Activated CD8-positive, alpha-beta memory T cell treated with anti-CD3 and anti-CD28 coated beads, Interleukin-2, amount 50 U/mL, for 1 hour (primary cell): Measurements from ENCODE around the gene STAT3.
"Not testable (repeated sequence)": the region's sequence is repeated elsewhere in the genome, so short reads cannot be mapped to it uniquely, and the experiment has no call there.

Experiments
- DNase-seq: peaks from one replicate; pipeline ENCODE4 v3.0.0-alpha.2; 2020; ENCODE audit errors: extremely low read depth

STAT3 gene

DNA sequence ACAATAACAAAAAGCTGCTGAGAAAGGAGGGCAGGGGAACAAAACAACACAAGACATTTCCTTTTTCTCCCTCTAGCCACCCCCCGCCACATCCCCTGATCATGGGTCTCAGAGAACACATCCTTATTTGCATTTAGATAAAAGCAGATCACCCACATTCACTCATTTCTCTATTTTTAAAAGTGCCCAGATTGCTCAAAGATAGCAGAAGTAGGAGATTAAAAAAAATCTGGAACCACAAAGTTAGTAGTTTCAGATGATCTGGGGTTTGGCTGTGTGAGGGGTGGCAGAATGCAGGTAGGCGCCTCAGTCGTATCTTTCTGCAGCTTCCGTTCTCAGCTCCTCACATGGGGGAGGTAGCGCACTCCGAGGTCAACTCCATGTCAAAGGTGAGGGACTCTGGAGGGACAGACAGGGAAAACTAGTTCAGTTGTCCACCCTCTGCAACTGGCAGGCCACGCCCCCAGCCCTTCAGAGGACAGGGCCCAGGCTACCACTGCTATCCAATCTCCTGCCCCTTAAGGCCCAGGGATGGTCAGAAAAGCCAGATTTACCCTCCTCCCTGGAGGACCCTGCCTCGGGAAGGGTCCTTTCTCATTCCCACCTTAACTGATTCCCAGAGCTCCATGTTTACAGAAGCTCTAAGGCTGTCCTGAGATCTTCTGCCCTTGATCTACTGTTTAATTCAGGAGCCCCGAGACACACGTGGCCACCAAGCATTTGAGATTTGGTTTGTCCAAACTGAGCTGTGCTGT is 72.7 kb downstream of the STAT3 start:
- no peak for DNase-seq

DNA sequence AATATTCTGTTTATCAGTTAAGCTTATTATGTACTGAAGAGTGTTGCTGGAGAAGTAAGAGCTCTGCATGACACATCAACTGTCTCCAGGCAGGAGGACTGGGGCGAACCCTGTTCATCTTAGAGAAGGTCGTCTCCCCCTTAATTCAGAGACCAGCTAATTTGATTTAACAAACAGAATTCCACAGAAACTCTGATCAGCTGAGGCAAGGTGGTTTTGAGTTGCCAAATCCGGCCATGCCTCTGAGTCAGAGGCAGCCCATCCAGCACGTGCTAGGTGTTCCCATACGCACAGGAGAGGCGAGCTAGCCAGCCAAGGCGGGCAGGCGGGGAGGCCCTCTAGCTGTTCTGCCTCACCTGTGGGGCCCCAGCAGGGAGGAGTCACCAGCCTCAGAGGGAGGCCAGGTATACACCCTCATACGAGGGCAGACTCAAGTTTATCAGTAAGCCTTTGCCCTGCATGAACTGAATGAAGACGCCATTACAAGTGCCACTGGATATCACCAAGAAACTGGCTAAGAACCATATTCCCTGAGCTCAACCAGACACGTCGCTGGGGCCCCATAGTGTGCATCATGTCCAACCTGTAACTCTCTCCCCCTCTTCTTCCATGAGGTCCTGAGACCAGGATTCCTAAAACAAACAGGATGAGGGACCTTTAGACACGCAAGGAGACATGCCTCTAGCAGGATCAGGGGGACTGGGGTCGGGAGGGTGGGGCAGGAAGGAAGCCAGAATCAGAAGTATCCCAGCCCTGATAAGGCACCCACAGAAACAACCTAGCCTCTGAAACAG is 74.3 kb downstream of the STAT3 start:
- DNase-seq, result no peak

DNA sequence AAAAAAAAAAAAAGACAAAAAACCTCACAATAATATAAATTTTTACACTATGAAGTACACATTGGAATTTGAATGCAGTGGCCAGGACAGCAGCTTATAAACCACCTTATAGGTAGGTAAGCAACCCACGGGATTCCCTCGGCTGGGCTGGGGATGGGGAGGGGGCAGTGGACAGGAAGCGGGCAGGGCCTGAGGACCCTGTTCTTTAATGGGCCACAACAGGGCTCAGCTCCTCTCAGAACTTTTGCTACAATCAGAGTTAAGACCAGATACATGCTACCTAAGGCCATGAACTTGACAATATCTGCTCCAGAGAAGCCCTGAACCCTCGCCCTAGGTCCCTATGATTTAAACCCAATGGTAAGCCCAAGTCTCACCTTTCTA is 74.9 kb downstream of the STAT3 start:
- DNase-seq, result no peak

DNA sequence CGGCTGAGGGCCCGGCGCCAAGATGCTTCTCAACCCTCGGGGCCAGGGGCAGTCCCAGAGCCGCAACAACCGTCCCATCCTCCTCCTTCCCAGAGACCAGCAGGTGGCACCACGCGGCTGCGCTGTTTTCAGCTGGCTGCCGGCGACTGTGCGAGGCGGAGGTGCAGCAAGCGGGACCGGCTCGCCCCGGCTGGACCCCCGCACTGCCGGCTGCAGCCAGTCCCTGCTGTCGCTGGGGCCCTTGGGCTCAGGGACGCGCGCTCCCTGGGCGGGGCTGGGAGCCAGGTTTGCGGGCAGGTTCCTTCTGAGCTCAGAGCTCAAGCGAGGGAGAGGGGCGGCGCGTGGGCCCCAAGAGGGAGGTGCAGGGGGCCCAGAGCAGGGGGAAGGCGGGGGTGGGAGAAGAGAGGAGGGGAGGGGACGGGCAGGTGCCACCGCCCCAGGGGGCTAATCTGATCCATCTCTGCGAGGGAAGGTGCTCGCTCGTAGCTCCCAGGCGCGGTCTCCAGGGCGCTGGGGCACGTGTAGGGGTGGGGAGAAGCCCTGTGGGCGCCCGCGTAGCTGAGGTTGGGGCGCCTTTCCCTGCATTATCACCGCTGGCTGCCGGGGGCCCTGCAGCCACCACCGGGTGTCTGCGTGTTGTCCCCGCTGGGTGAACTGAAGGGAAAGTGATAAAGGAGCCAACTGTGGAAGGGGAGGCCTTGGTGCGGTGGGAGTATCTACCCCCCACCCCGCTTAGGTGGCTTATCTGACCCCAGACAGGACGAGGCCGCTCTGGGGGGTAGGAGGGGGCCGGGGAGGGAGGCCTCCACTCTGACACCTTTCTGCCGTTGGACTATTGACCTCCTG is 75.7 kb downstream of the STAT3 start:
- DNase-seq, result no peak

DNA sequence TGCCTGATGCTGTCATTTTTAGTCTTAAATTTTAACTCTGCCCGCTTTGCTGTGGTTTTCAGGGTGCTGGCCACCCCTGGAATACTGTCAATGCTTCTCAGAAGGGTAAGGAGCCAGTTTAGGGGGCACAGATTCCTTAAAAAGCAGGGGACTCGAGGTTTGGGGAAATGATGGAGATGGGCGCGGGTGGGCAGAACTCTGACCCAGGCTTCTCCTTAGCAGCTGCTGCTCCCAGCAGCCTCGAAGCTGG is 76.3 kb downstream of the STAT3 start:
- DNase-seq, result no peak

DNA sequence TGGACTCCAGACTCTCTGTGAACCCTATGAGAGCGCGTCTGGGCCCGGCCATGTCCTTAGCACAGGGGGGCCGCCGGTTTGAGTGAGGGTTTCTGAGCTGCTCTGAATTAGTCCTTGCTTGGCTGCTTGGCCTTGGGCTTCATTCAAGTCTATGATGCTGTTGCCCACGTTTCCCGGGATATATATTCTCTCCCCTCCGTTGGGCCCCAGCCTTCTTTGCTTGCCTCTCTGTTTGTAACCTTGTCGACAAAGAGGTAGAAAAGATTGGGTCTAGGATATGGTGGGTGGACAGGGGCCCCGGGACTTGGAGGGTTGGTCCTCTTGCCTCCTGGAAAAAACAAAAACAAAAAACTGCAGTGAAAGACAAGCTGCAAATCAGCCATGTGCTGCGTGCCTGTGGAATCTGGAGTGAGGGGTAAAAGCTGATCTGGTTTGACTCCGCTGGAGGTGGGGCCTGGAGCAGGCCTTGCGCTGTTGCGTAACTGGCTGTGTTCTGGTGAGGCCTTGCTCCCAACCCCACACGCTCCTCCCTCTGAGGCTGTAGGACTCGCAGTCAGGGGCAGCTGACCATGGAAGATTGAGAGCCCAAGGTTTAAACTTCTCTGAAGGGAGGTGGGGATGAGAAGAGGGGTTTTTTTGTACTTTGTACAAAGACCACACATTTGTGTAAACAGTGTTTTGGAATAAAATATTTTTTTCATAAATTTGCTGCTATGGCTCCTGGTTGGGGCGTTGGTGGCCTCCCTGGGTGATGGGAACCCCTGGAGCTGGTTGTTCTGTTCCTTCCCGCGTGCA is 76.8 kb downstream of the STAT3 start:
- DNase-seq, result no peak

DNA sequence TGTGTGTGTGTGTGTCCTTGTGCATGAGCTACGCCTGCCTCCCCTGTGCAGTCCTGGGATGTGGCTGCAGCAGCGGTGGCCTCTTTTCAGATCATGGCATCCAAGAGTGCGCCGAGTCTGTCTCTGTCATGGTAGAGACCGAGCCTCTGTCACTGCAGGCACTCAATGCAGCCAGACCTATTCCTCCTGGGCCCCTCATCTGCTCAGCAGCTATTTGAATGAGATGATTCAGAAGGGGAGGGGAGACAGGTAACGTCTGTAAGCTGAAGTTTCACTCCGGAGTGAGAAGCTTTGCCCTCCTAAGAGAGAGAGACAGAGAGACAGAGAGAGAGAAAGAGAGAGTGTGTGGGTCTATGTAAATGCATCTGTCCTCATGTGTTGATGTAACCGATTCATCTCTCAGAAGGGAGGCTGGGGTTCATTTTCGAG is 77.4 kb downstream of the STAT3 start:
- DNase-seq, result no peak

DNA sequence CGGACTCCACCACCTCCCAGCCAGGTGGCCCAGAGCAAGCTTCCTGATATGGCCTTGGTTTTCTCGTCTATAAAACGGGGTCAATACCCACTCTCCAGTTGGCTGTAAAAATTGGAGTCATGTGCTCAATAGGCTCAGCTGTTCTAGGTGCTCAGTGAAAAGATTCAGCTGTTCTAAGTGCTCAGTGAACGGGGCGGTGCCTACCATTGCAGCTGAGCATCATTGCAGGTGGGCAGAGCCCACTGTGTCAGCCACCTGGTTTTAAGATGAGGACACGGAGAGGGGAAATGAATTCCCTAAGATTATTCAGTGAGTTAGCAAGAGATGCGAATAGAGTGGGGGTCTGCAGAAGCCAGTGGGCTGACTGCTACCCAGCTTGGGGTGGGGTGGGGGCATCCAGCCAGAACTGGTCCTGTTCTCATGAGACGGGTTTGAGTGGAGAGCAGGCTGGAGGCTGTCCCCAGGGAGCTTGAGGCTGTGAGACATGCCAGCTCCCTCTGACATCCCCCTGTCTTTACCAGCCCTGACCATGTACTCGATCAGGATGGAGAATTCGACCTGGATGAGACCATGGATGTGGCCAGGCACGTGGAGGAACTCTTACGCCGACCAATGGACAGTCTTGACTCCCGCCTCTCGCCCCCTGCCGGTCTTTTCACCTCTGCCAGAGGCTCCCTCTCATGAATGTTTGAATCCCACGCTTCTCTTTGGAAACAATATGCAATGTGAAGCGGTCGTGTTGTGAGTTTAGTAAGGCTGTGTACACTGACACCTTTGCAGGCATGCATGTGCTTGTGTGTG is 78.1 kb downstream of the STAT3 start:
- no peak for DNase-seq

DNA sequence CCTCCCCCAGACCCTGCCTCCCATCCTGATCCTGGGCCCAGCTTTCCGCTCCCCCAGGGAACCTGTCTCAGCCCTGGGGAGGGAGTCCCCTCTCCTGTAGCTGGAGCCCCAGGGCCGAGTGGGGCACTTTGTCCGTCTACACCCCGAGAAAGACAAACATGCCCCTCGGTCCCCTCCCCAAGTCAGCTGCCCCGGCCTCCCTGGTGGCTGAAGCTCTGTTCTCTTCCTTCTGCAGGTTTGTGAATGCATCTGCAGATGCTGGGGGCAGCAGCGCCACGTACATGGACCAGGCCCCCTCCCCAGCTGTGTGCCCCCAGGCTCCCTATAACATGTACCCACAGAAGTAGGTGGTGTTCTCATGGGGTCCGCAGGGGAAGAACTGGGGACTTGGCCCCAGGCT is 79.1 kb downstream of the STAT3 start:
- no peak for DNase-seq

DNA sequence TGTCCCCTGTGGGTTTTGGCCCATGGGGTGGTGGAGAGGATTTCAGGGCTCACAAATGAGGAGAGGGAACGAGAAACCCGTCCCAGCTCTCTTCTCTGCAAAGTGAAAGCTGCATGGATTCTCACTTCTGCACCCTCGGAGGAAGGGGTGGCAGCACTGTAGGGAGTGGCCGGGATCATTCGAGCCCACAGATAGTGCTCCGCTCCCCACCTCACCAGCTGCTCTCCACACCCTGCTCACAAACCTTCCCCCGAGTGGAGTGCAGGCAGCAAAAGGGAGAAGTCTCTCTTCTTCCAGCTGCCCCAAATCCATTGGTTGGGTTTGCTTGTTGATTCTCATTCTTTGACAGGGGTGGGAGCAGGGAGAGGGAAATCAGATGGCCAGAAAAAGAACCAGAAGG is 79.8 kb downstream of the STAT3 start:
- no peak for DNase-seq

DNA sequence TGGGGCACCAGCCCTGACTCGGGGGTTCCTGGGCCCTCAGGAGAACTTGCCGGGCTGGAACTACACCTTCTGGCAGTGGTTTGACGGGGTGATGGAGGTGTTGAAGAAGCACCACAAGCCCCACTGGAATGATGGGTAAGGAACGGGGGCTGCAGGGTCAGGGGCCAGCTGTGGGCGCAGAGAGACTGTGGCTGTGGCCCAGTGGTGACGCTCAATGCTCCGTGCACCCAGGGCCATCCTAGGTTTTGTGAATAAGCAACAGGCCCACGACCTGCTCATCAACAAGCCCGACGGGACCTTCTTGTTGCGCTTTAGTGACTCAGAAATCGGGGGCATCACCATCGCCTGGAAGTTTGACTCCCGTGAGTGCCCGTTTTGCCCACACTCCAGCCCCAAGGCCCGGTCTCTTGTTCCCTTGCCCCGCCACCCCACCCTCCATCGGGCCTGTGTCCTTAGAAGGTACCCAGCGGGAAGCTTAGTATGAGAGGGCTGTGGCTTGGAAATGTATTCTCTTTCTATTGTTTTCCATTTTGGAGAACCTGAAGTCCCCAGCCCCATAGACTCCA is 80.8 kb downstream of the STAT3 start:
- DNase-seq, result no peak

DNA sequence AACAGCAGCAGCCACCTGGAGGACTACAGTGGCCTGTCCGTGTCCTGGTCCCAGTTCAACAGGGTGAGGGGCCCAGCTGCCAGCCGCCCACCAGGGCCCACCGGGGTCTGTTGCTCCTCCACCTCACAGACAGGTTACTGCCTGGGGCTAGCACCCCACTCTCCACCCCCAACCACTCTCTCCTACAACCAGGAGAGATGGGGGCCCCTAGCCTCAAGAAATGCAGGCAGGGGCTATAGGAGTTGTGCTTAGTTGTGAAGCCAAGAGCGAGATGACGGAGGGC is 81.9 kb downstream of the STAT3 start:
- DNase-seq, result no peak

DNA sequence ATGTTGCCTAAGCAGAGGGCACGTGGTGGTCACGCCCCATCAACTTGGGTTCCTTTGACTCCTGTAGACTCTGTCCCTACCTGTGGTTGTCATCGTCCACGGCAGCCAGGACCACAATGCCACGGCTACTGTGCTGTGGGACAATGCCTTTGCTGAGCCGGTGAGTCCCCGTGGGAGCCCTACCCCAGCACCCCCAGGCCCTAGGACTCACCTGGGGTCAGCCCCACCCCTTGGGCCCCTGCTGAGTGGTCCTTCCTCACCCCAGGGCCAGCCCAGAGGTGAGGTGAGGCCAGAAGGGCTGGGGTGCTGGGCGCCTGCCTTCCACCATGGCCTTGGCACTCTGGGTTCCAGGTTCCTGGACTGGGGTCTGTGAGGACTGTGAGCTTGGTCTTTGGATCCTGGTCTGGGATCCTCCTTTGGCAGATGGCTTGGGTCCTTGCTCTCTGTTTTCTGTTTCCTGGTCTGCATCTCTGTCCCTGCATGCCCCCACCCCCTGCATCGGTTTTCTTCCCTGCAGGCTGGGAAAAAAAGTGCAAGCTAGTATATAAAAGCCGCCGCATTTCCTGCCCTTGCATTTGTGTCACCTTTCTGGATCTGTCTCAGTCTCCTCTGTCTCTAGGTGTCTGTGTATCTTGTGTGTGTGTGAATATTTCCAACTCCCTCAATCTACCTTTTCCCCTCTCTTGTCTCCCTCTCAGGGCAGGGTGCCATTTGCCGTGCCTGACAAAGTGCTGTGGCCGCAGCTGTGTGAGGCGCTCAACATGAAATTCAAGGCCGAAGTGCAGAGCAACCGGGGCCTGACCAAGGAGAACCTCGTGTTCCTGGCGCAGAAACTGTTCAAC is 82.5 kb downstream of the STAT3 start:
- DNase-seq, result no peak

DNA sequence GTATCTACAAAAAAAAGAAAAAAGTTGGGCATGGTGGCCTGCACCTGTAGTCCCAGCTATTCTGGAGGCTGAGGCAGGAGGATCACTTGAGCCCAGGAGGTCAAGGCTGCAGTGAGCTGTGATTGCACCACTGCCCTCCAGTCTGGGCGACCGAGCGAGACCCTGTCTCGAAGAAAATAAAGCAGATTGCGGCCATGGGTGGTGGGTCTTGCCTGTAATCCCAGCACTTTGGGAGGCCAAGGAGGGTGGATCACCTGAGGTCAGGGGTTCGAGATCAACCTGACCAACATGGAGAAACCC is 83.3 kb downstream of the STAT3 start:
- not testable (repeated sequence) for DNase-seq

DNA sequence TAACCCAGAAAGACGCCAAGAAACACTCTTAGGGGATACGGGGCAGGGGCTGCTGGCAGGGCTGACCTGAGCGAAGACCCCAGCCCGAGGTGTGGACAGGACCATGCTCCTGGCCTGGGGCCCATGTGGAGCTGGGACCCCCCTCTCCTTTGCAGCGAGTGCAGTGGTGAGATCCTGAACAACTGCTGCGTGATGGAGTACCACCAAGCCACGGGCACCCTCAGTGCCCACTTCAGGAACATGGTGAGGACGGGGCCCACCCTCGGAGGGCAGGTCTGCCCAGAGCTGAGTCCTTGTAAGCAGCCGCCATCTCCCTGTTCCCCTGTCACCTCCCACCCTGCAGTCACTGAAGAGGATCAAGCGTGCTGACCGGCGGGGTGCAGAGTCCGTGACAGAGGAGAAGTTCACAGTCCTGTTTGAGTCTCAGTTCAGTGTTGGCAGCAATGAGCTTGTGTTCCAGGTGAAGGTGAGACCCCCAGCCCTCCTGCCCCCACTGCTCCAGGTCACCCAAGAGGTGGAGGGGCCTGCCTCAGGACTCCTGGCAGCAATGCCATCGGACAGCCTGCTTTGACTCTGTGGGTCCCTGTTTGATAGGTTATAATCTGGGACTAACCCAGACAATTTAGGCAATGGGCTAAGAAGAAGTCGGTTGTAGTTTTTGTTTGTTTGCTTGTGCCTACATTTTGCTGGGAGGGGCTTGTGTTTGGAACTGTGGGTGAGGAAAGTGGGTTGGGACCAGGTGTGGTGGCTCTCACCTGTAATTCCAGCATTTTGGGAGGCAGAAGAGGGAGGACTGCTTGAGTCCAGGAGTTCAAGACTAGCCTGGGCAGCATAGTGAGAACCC is 83.8 kb downstream of the STAT3 start:
- no peak for DNase-seq

DNA sequence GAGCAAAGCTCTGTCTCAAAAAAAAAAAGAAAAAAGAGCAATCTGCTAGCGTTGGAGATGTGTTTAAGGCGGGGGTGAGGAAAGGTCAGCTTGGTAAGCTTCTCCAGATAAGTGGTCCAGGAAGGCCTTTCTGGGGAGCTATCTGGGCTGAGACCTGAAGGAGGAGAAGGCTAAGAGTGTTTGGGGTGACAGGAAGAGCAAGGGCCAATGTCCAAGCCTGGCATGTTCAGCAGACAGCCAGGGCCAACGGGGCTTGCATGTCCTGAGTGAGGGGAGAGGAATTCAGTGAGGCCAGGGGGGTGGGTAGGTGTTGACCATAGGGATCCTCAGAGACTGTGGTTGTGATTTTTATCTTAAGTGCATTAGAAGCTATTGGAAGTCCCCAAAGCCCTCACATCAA is 84.5 kb downstream of the STAT3 start:
- no peak for DNase-seq

DNA sequence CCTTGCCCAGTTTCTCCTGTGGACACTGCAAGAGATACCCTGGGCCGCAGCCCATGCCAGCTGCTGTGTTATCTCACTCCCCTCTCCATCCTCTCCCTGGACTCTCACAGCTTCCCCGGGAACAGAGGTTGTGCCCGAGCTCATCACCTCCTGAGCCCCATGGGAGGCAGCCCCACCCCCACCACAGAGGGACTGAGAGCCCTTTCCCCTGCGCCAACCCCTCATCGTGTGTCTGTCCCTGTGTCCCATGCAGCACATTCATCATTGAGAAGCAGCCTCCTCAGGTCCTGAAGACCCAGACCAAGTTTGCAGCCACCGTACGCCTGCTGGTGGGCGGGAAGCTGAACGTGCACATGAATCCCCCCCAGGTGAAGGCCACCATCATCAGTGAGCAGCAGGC is 87.2 kb downstream of the STAT3 start:
- no peak for DNase-seq

DNA sequence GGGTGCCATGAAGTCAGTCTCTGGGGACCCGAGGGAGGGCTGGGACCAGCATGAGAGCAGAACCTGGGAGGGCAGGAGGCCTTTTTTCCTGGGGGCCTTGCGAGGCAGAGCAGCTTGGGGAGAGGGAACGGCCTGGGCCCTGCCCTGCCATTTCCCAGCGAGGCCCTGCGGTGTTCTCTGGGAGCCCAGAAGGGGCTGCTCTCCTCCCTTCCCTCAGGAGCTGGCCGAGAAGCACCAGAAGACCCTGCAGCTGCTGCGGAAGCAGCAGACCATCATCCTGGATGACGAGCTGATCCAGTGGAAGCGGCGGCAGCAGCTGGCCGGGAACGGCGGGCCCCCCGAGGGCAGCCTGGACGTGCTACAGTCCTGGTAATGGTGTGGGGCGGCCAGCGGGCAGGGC is 88.3 kb downstream of the STAT3 start:
- DNase-seq, result not testable (repeated sequence)

DNA sequence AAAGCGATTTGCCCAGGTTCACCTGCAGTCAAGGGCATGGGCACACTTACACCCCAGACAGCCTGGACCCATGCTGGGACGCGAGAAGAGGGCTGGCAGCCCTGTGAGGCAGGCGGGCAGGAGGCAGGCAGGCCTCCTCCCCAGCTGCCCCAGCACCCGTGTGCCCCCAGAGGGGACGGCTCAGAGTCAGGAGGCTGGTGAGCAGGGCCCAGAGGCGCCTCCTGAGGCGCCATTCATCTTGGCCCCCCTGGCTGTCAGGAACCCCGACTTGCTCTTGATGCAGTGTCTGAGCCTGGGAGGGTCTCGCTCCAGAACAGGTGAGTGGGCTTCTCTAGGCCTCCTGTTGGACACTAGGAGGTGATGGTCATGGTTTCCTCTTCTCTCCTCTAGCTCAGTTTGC is 88.9 kb downstream of the STAT3 start:
- DNase-seq, result not testable (repeated sequence)
